ENCODE measurements around the gene DNAJB8. TPM values are rescaled to one million over a fixed set of nuclear protein-coding genes. Genes with fewer than 3 reads are reported as not detected.
A peak's percentile ranks its signal among the peaks of the same experiment; 100 is the strongest.

The DNAJB8 gene
- total RNA-seq, 4 donors from 2014 or later = not detected

- no peak for TF ChIP-seq POLR2A (IDR thresholded peaks at IDR 0.05)
- TF ChIP-seq CTCF (IDR thresholded peaks at IDR 0.05) = no peak
- H3K4me1 ChIP-seq = peaks cover 16 to 39% of the 10 kb centered on the region in 2 donors
- no peak for DNase-seq
- peaks cover 39% of the 10 kb centered on the region for H3K27me3 ChIP-seq
- WGBS, 2 donors = 18 to 30% methylated on average over 13 to 24 of the region's 26 CpGs
- H3K4me3 ChIP-seq (replicated peaks in 1 of 3) = no peak overlapping the region
- H3K9me3 ChIP-seq = no peaks in the 10 kb centered on the region
- intact Hi-C loops (cut with DNase I) = no loop called here
- peak overlapping the region in 2 of 3 donors; percentile 30 to 47 for H3K27ac ChIP-seq
- no peaks in the 10 kb centered on the region for H3K36me3 ChIP-seq
Observed at GRCh38 chr3:128483657-128484403, 17.1 kb upstream of the DNAJB8 start.

- Histone ChIP-seq H3K27ac (peak overlapping the region in 2 of 3 donors; percentile 30 to 47), H3K27me3 (peaks cover 31% of the 10 kb centered on the region), H3K36me3 (no peaks in the 10 kb centered on the region), H3K4me3 (replicated peaks in 1 of 3) (no peak overlapping the region), H3K9me3 (no peaks in the 10 kb centered on the region), H3K4me1 (peaks cover 8 to 30% of the 10 kb centered on the region in 2 donors)
- 12 to 22% methylated on average over 31 to 33 of the region's 33 CpGs for WGBS, 2 donors
- intact Hi-C loops (cut with DNase I) = no loop called here
- TF ChIP-seq POLR2A (IDR thresholded peaks at IDR 0.05) (no peak), CTCF (IDR thresholded peaks at IDR 0.05) (no peak)
- no peak for DNase-seq
Observed at GRCh38 chr3:128482666-128483656, 16.3 kb upstream of the DNAJB8 start.

GRCh38 chr3:128482175-128482574 is 15.5 kb upstream of the DNAJB8 start:
- 36 to 43% methylated on average over 10 to 11 of the region's 11 CpGs for WGBS, 2 donors
- intact Hi-C loops (cut with DNase I) = no loop called here
- DNase-seq = no peak
- H3K4me3 ChIP-seq (replicated peaks in 1 of 3) = no peak overlapping the region
- H3K27ac ChIP-seq = peak overlapping the region in 1 of 3 donors; percentile 43
- peaks cover 24% of the 10 kb centered on the region for H3K27me3 ChIP-seq
- peaks cover 1 to 23% of the 10 kb centered on the region in 2 donors for H3K4me1 ChIP-seq
- TF ChIP-seq POLR2A (IDR thresholded peaks at IDR 0.05) (no peak), CTCF (IDR thresholded peaks at IDR 0.05) (no peak)
- H3K36me3 ChIP-seq = no peaks in the 10 kb centered on the region
- no peaks in the 10 kb centered on the region for H3K9me3 ChIP-seq

- Histone ChIP-seq H3K4me3 (replicated peaks in 1 of 3) (no peak overlapping the region), H3K36me3 (no peaks in the 10 kb centered on the region), H3K27ac (no peak overlapping the region), H3K27me3 (peaks cover 17% of the 10 kb centered on the region), H3K4me1 (peaks cover 0 to 17% of the 10 kb centered on the region in 2 donors), H3K9me3 (no peaks in the 10 kb centered on the region)
- no peak for DNase-seq
- TF ChIP-seq POLR2A (IDR thresholded peaks at IDR 0.05) = no peak
- intact Hi-C loops (cut with DNase I) = no loop called here
- 26 to 31% methylated on average over 9 to 15 of the region's 19 CpGs for WGBS, 2 donors
Observed at GRCh38 chr3:128481438-128481942, 14.8 kb upstream of the DNAJB8 start.

- intact Hi-C loops (cut with DNase I) = no loop called here
- Histone ChIP-seq H3K9me3 (no peaks in the 10 kb centered on the region), H3K4me3 (replicated peaks in 1 of 3) (no peak overlapping the region), H3K36me3 (no peaks in the 10 kb centered on the region), H3K27me3 (peaks cover 17% of the 10 kb centered on the region), H3K27ac (no peak overlapping the region), H3K4me1 (peaks cover 0 to 12% of the 10 kb centered on the region in 2 donors)
- no peak for TF ChIP-seq POLR2A (IDR thresholded peaks at IDR 0.05)
- TF ChIP-seq CTCF (IDR thresholded peaks at IDR 0.05) = no peak
- DNase-seq = no peak
- WGBS, 2 donors = 65 to 75% methylated on average over 18 to 27 of the region's 27 CpGs
Observed at GRCh38 chr3:128480717-128481437, 14.2 kb upstream of the DNAJB8 start.
